Uterus (tissue), 2 donors: Measurements from ENCODE around the gene DHDH.

Experiments
- POLR2A ChIP-seq, 2 donors: fragments of 450-650 bp; IDR thresholded peaks; one replicate each; pipeline ENCODE4 v1.6.1; 2016; ENCODE audit warnings: antibody characterized with exemption in 2 of 2, mild to moderate bottlenecking in 1 of 2, moderate library complexity in 1 of 2
- TF ChIP-seq, protein P1 (sequence below), 4 experiments: fragments of 200-600 bp in 2 of 4; fragments of 450-650 bp in 2 of 4; sonication (generic) in 2 of 4; IDR thresholded peaks; one replicate each; pipeline ENCODE4 v1.5.1; 2016 to 2019; ENCODE audit warnings: antibody characterized with exemption in 4 of 4, mild to moderate bottlenecking in 2 of 4, moderate library complexity in 1 of 4

GRCh38 chr19:48921721-48922500, 11.6 kb upstream of the DHDH start:
- TF ChIP-seq, protein P1, sequence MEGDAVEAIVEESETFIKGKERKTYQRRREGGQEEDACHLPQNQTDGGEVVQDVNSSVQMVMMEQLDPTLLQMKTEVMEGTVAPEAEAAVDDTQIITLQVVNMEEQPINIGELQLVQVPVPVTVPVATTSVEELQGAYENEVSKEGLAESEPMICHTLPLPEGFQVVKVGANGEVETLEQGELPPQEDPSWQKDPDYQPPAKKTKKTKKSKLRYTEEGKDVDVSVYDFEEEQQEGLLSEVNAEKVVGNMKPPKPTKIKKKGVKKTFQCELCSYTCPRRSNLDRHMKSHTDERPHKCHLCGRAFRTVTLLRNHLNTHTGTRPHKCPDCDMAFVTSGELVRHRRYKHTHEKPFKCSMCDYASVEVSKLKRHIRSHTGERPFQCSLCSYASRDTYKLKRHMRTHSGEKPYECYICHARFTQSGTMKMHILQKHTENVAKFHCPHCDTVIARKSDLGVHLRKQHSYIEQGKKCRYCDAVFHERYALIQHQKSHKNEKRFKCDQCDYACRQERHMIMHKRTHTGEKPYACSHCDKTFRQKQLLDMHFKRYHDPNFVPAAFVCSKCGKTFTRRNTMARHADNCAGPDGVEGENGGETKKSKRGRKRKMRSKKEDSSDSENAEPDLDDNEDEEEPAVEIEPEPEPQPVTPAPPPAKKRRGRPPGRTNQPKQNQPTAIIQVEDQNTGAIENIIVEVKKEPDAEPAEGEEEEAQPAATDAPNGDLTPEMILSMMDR (IDR thresholded peaks at IDR 0.05) = no peak
- TF ChIP-seq POLR2A (IDR thresholded peaks at IDR 0.05) = no peak
